HCT116 (cell line): Measurements from ENCODE around the gene KRTAP10-7. TPM values are rescaled to one million over a fixed set of nuclear protein-coding genes. Genes with fewer than 3 reads are reported as not detected.

Source experiments
- ATAC-seq: fragments of 200-7000 bp; cut with Tn5 transposase; 2 replicates; pipeline ENCODE4 v1.9.1; 2020; ENCODE audit warnings: mild to moderate bottlenecking, moderate library complexity
- BruUV-seq: library from RNA; stranded (reverse); fragments of 400-500 nt; replicated peaks from 2 replicates; lab custom pipeline; 2021; lab: Mats Ljungman, UMichigan
- CTCF ChIA-PET: fragments of 300-600 bp; sonication (Branson Sonifier 250); formaldehyde crosslinking; loops from one replicate; lab custom pipeline; 2021; ENCODE audit warnings: antibody characterized with exemption; lab: Charles Lee
- POLR2A ChIA-PET: fragments of 300-600, 350-600 bp; sonication (Branson Sonifier 250); formaldehyde crosslinking; loops from one replicate; lab custom pipeline; 2021; ENCODE audit warnings: antibody characterized with exemption; lab: Charles Lee
- RAD21 ChIA-PET, 2 experiments: fragments of 300-600 bp; sonication (Branson Sonifier 250); formaldehyde crosslinking; loops; one replicate each; lab custom pipeline; 2023; ENCODE audit warnings: low total read pairs in 2 of 2; ENCODE audit not compliant: uncharacterized antibody in 2 of 2, unreplicated experiment in 2 of 2, low non-redundant PET in 1 of 2; lab: Charles Lee
- DNase-seq: peaks from one replicate; pipeline ENCODE4 v3.0.0-alpha.2; 2010; ENCODE audit warnings: low read depth, low spot score
- H2AFZ ChIP-seq: fragments of 200-600 bp; shearing (Covaris generic), sonication (generic); 2 replicates; pipeline ENCODE4 v1.6.1; 2017; ENCODE audit warnings: low read depth, mixed run types, mixed read lengths, antibody characterized with exemption, low read length; ENCODE audit not compliant: poor library complexity, severe bottlenecking
- H3K27ac ChIP-seq: 2 replicates; pipeline ENCODE4 v1.5.1; 2012; ENCODE audit warnings: low read depth, low read length
- H3K27me3 ChIP-seq: fragments of 200-600 bp; sonication (generic); 2 replicates; pipeline ENCODE4 v1.6.1; 2016; ENCODE audit warnings: mixed run types, low read length, mixed read lengths; ENCODE audit not compliant: insufficient read depth
- H3K36me3 ChIP-seq, 2 experiments: fragments of 200-500 bp in 1 of 2; fragments of 200-600 bp in 1 of 2; sonication (Bioruptor generic) in 1 of 2; sonication (generic) in 1 of 2; 2 replicates each; pipeline versions ENCODE4 v1.5.1 to v1.6.1; 2014 to 2016; ENCODE audit warnings: low read length in 2 of 2, inconsistent platforms in 1 of 2, mixed read lengths in 1 of 2, mixed run types in 1 of 2; ENCODE audit not compliant: insufficient read depth in 2 of 2, control insufficient read depth in 1 of 2
- H3K4me1 ChIP-seq, 2 experiments: fragments of 200-600 bp in 1 of 2; sonication (generic) in 1 of 2; 2 replicates each; pipeline versions ENCODE4 v1.5.1 to v1.6.1; 2012 to 2017; ENCODE audit warnings: low read length in 2 of 2, inconsistent platforms in 1 of 2, mild to moderate bottlenecking in 1 of 2, mixed read lengths in 1 of 2, mixed run types in 1 of 2, moderate library complexity in 1 of 2; ENCODE audit not compliant: insufficient read depth in 2 of 2, control insufficient read depth in 1 of 2
- H3K4me2 ChIP-seq: fragments of 200-600 bp; sonication (generic); 2 replicates; pipeline ENCODE4 v1.6.1; 2017; ENCODE audit warnings: mixed run types, low read length, mixed read lengths
- H3K4me3 ChIP-seq, 2 experiments: fragments of 200-600 bp in 1 of 2; sonication (generic) in 1 of 2; replicated peaks in 1 of 2; 2 replicates each; pipeline ENCODE4 v1.5.1; 2011 to 2016; ENCODE audit warnings: low read length in 2 of 2, control low read depth in 1 of 2, low read depth in 1 of 2, mild to moderate bottlenecking in 1 of 2, mixed read lengths in 1 of 2, mixed run types in 1 of 2
- H3K79me2 ChIP-seq: fragments of 200-600 bp; sonication (generic); 2 replicates; pipeline ENCODE4 v1.6.1; 2017; ENCODE audit warnings: mild to moderate bottlenecking, mixed run types, low read length, moderate library complexity, mixed read lengths; ENCODE audit not compliant: insufficient read depth
- H3K9ac ChIP-seq: fragments of 200-600 bp; sonication (generic); 2 replicates; pipeline ENCODE4 v1.6.1; 2016; ENCODE audit warnings: low read length, mixed read lengths
- H3K9me2 ChIP-seq: fragments of 200-600 bp; sonication (generic), shearing (Covaris generic); 2 replicates; pipeline ENCODE4 v1.6.1; 2017; ENCODE audit warnings: mixed run types, mild to moderate bottlenecking, moderate library complexity; ENCODE audit not compliant: insufficient read depth
- H3K9me3 ChIP-seq, 2 experiments: fragments of 200-500 bp in 1 of 2; fragments of 200-600 bp in 1 of 2; sonication (Bioruptor generic) in 1 of 2; sonication (generic) in 1 of 2; 2 replicates each; pipeline ENCODE4 v1.6.1; 2014 to 2017; ENCODE audit warnings: low read length in 2 of 2, mixed read lengths in 2 of 2, inconsistent platforms in 1 of 2, low read depth in 1 of 2, mild to moderate bottlenecking in 1 of 2, mixed run types in 1 of 2, moderate library complexity in 1 of 2; ENCODE audit not compliant: control insufficient read depth in 1 of 2, insufficient read depth in 1 of 2
- H4K20me1 ChIP-seq: fragments of 200-600 bp; sonication (generic), shearing (Covaris generic); 2 replicates; pipeline ENCODE4 v1.6.1; 2017; ENCODE audit warnings: mixed run types, mild to moderate bottlenecking, moderate library complexity; ENCODE audit not compliant: insufficient read depth
- ATF3 ChIP-seq: IDR thresholded peaks from 2 replicates; pipeline ENCODE4 v1.6.1; 2012
- CBX3 ChIP-seq: IDR thresholded peaks from 2 replicates; pipeline ENCODE4 v1.6.1; 2012; ENCODE audit warnings: low read depth
- CEBPB ChIP-seq: IDR thresholded peaks from 2 replicates; pipeline ENCODE4 v1.6.1; 2012; ENCODE audit warnings: low read depth
- EGR1 ChIP-seq: IDR thresholded peaks from 2 replicates; pipeline ENCODE4 v1.6.1; 2012; ENCODE audit warnings: low read depth
- ELF1 ChIP-seq: IDR thresholded peaks from 2 replicates; pipeline ENCODE4 v1.6.1; 2012; ENCODE audit warnings: low read depth, borderline replicate concordance
- EZH2 ChIP-seq: fragments of 200-600 bp; sonication (generic); IDR thresholded peaks from 2 replicates; pipeline ENCODE4 v1.6.1; 2017; ENCODE audit warnings: antibody characterized with exemption, mixed run types
- EZH2phosphoT487 ChIP-seq: fragments of 200-600 bp; IDR thresholded peaks from 2 replicates; pipeline ENCODE4 v1.6.1; 2018; ENCODE audit warnings: antibody characterized with exemption, borderline replicate concordance
- FOSL1 ChIP-seq: IDR thresholded peaks from 2 replicates; pipeline ENCODE4 v1.6.1; 2012; ENCODE audit warnings: low read depth
- POLR2AphosphoS5 ChIP-seq: IDR thresholded peaks from 2 replicates; pipeline ENCODE4 v1.6.1; 2011; ENCODE audit warnings: mild to moderate bottlenecking, low read depth, low read length, moderate library complexity
- RAD21 ChIP-seq: IDR thresholded peaks from 2 replicates; pipeline ENCODE4 v1.6.1; 2012; ENCODE audit warnings: low read depth, mild to moderate bottlenecking
- SIN3A ChIP-seq: IDR thresholded peaks from 2 replicates; pipeline ENCODE4 v1.6.1; 2012; ENCODE audit warnings: low read depth
- SRF ChIP-seq: IDR thresholded peaks from 2 replicates; pipeline ENCODE4 v1.6.1; 2012; ENCODE audit warnings: low read depth
- TCF7L2 ChIP-seq: IDR thresholded peaks from 2 replicates; pipeline ENCODE4 v1.7.0; 2011; ENCODE audit warnings: borderline replicate concordance, inconsistent platforms; ENCODE audit not compliant: insufficient read depth, insufficient read length; ENCODE audit errors: extremely low read depth
- YY1 ChIP-seq: IDR thresholded peaks from 2 replicates; pipeline ENCODE4 v1.6.1; 2011; ENCODE audit warnings: low read length, low read depth, moderate library complexity, mild to moderate bottlenecking; ENCODE audit not compliant: insufficient replicate concordance; ENCODE audit errors: extremely low read depth
- ZFX ChIP-seq: fragments of 450-650 bp; IDR thresholded peaks from 2 replicates; pipeline ENCODE4 v1.6.1; 2017
- ZNF274 ChIP-seq: fragments of 200-500 bp; sonication (Bioruptor generic); IDR thresholded peaks from 2 replicates; pipeline ENCODE4 v1.6.1; 2014; ENCODE audit warnings: mild to moderate bottlenecking, low read depth, low read length, inconsistent platforms
- intact Hi-C: fragments of 100-400 bp; cut with micrococcal nuclease; formaldehyde crosslinking; loops from 2 replicates; pipeline ENCODE4 v1.10.0; 2022
- total RNA-seq: library from RNA; stranded (reverse); gene quantifications from one replicate; pipeline ENCODE4 v1.2.1, GENCODE V29; 2021; ENCODE audit not compliant: unreplicated experiment
- TF ChIP-seq, protein P1 (sequence below): IDR thresholded peaks from 2 replicates; pipeline ENCODE4 v1.6.1; 2011; ENCODE audit warnings: mild to moderate bottlenecking, low read length, moderate library complexity; ENCODE audit not compliant: insufficient replicate concordance; ENCODE audit errors: extremely low read depth
- TF ChIP-seq, protein P2 (sequence below): IDR thresholded peaks from 2 replicates; pipeline ENCODE4 v1.6.1; 2012; ENCODE audit warnings: low read depth
- TF ChIP-seq, protein P3 (sequence below): IDR thresholded peaks from 2 replicates; pipeline ENCODE4 v1.6.1; 2012

KRTAP10-7 gene
- total RNA-seq, 1 experiment from 2014 or later: not detected

GRCh38 chr21:44592446-44593311 lies 7.7 kb upstream of the KRTAP10-7 start, which contains the start of gene KRTAP10-6:
KRTAP10-6 (minus strand) TSS chr21:44592505; CDS start chr21:44592484, 21 bp downstream.
- Histone ChIP-seq H3K4me1 (no peaks in the 10 kb centered on the region; a peak in 1 of 4 replicates), H3K4me3 (no peak within 1 kb of the TSS), H3K9ac (no peak within 1 kb of the TSS), H2AFZ (no peak within 1 kb of the TSS), H3K4me2 (no peak within 1 kb of the TSS), H3K79me2 (no peaks in the 10 kb centered on the region), H4K20me1 (no peaks in the 10 kb centered on the region), H3K36me3 (no peaks in the 10 kb centered on the region), H3K9me3 (no peaks in the 10 kb centered on the region), H3K9me2 (no peaks in the 10 kb centered on the region), H3K27me3 (no peaks in the 10 kb centered on the region), H3K27ac (no peak within 1 kb of the TSS)
- no TSS peak for BruUV-seq
- POLR2A ChIA-PET: no interaction called here
- no peak for DNase-seq
- TF ChIP-seq RAD21 (no peak), YY1 (no peak), POLR2AphosphoS5 (no peak), CBX3 (no peak), EZH2phosphoT487 (no peak), FOSL1 (no peak), EZH2 (no peak), ELF1 (no peak), EGR1 (no peak), TCF7L2 (no peak), CEBPB (no peak), SRF (no peak), SIN3A (no peak), ZNF274 (no peak), ATF3 (no peak), ZFX (no peak)
- TF ChIP-seq, protein P1, sequence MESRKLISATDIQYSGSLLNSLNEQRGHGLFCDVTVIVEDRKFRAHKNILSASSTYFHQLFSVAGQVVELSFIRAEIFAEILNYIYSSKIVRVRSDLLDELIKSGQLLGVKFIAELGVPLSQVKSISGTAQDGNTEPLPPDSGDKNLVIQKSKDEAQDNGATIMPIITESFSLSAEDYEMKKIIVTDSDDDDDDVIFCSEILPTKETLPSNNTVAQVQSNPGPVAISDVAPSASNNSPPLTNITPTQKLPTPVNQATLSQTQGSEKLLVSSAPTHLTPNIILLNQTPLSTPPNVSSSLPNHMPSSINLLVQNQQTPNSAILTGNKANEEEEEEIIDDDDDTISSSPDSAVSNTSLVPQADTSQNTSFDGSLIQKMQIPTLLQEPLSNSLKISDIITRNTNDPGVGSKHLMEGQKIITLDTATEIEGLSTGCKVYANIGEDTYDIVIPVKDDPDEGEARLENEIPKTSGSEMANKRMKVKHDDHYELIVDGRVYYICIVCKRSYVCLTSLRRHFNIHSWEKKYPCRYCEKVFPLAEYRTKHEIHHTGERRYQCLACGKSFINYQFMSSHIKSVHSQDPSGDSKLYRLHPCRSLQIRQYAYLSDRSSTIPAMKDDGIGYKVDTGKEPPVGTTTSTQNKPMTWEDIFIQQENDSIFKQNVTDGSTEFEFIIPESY: no peak
- TF ChIP-seq, protein P2, sequence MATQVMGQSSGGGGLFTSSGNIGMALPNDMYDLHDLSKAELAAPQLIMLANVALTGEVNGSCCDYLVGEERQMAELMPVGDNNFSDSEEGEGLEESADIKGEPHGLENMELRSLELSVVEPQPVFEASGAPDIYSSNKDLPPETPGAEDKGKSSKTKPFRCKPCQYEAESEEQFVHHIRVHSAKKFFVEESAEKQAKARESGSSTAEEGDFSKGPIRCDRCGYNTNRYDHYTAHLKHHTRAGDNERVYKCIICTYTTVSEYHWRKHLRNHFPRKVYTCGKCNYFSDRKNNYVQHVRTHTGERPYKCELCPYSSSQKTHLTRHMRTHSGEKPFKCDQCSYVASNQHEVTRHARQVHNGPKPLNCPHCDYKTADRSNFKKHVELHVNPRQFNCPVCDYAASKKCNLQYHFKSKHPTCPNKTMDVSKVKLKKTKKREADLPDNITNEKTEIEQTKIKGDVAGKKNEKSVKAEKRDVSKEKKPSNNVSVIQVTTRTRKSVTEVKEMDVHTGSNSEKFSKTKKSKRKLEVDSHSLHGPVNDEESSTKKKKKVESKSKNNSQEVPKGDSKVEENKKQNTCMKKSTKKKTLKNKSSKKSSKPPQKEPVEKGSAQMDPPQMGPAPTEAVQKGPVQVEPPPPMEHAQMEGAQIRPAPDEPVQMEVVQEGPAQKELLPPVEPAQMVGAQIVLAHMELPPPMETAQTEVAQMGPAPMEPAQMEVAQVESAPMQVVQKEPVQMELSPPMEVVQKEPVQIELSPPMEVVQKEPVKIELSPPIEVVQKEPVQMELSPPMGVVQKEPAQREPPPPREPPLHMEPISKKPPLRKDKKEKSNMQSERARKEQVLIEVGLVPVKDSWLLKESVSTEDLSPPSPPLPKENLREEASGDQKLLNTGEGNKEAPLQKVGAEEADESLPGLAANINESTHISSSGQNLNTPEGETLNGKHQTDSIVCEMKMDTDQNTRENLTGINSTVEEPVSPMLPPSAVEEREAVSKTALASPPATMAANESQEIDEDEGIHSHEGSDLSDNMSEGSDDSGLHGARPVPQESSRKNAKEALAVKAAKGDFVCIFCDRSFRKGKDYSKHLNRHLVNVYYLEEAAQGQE: no peak
- TF ChIP-seq, protein P3, sequence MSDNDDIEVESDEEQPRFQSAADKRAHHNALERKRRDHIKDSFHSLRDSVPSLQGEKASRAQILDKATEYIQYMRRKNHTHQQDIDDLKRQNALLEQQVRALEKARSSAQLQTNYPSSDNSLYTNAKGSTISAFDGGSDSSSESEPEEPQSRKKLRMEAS: no peak
- CTCF ChIA-PET: no interaction called here
- RAD21 ChIA-PET: no interaction called here
- intact Hi-C loops: no loop called here
- no peak for ATAC-seq
